Gastrocnemius medialis (tissue), 4 donors: Measurements from ENCODE around the gene RPS6KA1. TPM values are rescaled to one million over a fixed set of nuclear protein-coding genes. Genes with fewer than 3 reads are reported as not detected.

Experiments used
- ATAC-seq, 2 donors: fragments of 150-250 bp; one replicate each; pipeline ENCODE4 v1.9.1; 2016
- DNase-seq, 2 donors: peaks; one replicate each; pipeline ENCODE4 v3.0.0-alpha.2; 2019
- H3K27ac ChIP-seq, 4 donors: fragments of 200-600 bp; sonication (generic); 1 replicate in 1 of 4; 2 replicates in 3 of 4; pipeline ENCODE4 v1.5.1; 2016 to 2018; ENCODE audit warnings: mild to moderate bottlenecking in 2 of 4, moderate library complexity in 1 of 4
- H3K27me3 ChIP-seq, 3 donors: fragments of 200-600 bp; sonication (generic) in 2 of 3; 1 replicate in 1 of 3; 2 replicates in 2 of 3; pipeline versions ENCODE4 v1.5.1 to v1.6.0; 2016 to 2019; ENCODE audit warnings: mild to moderate bottlenecking in 1 of 3, moderate library complexity in 1 of 3
- H3K36me3 ChIP-seq, 2 donors: fragments of 200-600 bp; sonication (generic) in 1 of 2; one replicate each; pipeline ENCODE4 v1.5.1; 2017 to 2018
- H3K4me1 ChIP-seq, 2 donors: fragments of 200-600 bp; sonication (generic) in 1 of 2; one replicate each; pipeline ENCODE4 v1.5.1; 2016 to 2017; ENCODE audit warnings: mild to moderate bottlenecking in 2 of 2
- H3K4me3 ChIP-seq, 4 donors: fragments of 200-600 bp; sonication (generic) in 3 of 4; 1 replicate in 1 of 4; 2 replicates in 3 of 4; pipeline ENCODE4 v1.5.1; 2016 to 2019; ENCODE audit warnings: mild to moderate bottlenecking in 2 of 4
- H3K9me3 ChIP-seq, 3 donors: fragments of 200-600 bp; sonication (generic) in 2 of 3; 1 replicate in 1 of 3; 2 replicates in 2 of 3; pipeline ENCODE4 v1.5.1; 2016 to 2019
- CTCF ChIP-seq, 5 experiments: fragments of 450-650 bp in 3 of 5; fragments of 200-600 bp in 2 of 5; sonication (generic) in 2 of 5; IDR thresholded peaks in 4 of 5; conservative IDR thresholded peaks in 1 of 5; 1 replicate in 4 of 5; 2 replicates in 1 of 5; pipeline ENCODE4 v1.5.1; 2016 to 2019; ENCODE audit warnings: antibody characterized with exemption in 5 of 5, mild to moderate bottlenecking in 3 of 5, moderate library complexity in 3 of 5
- POLR2A ChIP-seq, 2 donors: fragments of 450-650 bp; IDR thresholded peaks; one replicate each; pipeline ENCODE4 v1.6.1; 2017; ENCODE audit warnings: antibody characterized with exemption in 2 of 2, mild to moderate bottlenecking in 2 of 2, moderate library complexity in 2 of 2
- in situ Hi-C, 4 donors: fragments of 200-750 bp; cut with MboI; loops; one replicate each; pipeline versions ENCODE4 v1.15.0 to v1.8.0; 2017; ENCODE audit warnings: low sequenced_read_pairs in 4 of 4
- intact Hi-C: fragments of 100-400 bp; cut with DNase I; formaldehyde crosslinking; loops from one replicate; pipeline ENCODE4 v1.15.1; 2023; ENCODE audit warnings: low total_unique reads
- total RNA-seq, 4 donors: library from RNA; depleted of rRNA; stranded (reverse); fragments of >200 nt; gene quantifications; one replicate each; pipeline versions ENCODE4 v1.1.0 to v1.2.3, GENCODE V29; 2016

The RPS6KA1 gene
- total RNA-seq, 4 donors from 2014 or later, result 1.5 to 3.5 (median 3.0) TPM

GRCh38 chr1:26531651-26532131 lies 2.1 kb downstream of the RPS6KA1 start:
- Histone ChIP-seq H3K9me3 (no peaks in the 10 kb centered on the region), H3K36me3 (no peaks in the 10 kb centered on the region), H3K4me1 (peaks cover 9 to 12% of the 10 kb centered on the region in 2 donors), H3K4me3 (no peak overlapping the region), H3K27me3 (no peaks in the 10 kb centered on the region), H3K27ac (no peak overlapping the region)
- DNase-seq, result no peak
- in situ Hi-C loops, result no loop called here
- TF ChIP-seq CTCF (IDR thresholded peaks at IDR 0.05 in 4 of 5, conservative IDR thresholded peaks at IDR 0.05 in 1 of 5) (no peak), POLR2A (IDR thresholded peaks at IDR 0.05) (no peak)
- intact Hi-C loops, result no loop called here
- ATAC-seq, result no peak

GRCh38 chr1:26533951-26534509 lies 4.5 kb downstream of the RPS6KA1 start:
- Histone ChIP-seq H3K9me3 (no peaks in the 10 kb centered on the region), H3K36me3 (no peaks in the 10 kb centered on the region), H3K4me1 (peaks cover 9 to 15% of the 10 kb centered on the region in 2 donors), H3K4me3 (no peak overlapping the region), H3K27ac (no peak overlapping the region), H3K27me3 (no peaks in the 10 kb centered on the region)
- in situ Hi-C loops, result no loop called here
- DNase-seq, result no peak
- no peak for TF ChIP-seq CTCF (IDR thresholded peaks at IDR 0.05 in 4 of 5, conservative IDR thresholded peaks at IDR 0.05 in 1 of 5)
- no peak for TF ChIP-seq POLR2A (IDR thresholded peaks at IDR 0.05)
- no peak for ATAC-seq
- intact Hi-C loops, result no loop called here

GRCh38 chr1:26535201-26535600 lies 5.6 kb downstream of the RPS6KA1 start:
- Histone ChIP-seq H3K9me3 (no peaks in the 10 kb centered on the region), H3K36me3 (no peaks in the 10 kb centered on the region), H3K27ac (no peak overlapping the region), H3K27me3 (no peaks in the 10 kb centered on the region), H3K4me1 (peaks cover 3 to 10% of the 10 kb centered on the region in 2 donors), H3K4me3 (no peak overlapping the region)
- intact Hi-C loops, result no loop called here
- TF ChIP-seq CTCF (IDR thresholded peaks at IDR 0.05 in 4 of 5, conservative IDR thresholded peaks at IDR 0.05 in 1 of 5), result no peak
- TF ChIP-seq POLR2A (IDR thresholded peaks at IDR 0.05), result no peak
- DNase-seq (no peak), ATAC-seq (no peak)
- in situ Hi-C loops, result no loop called here

GRCh38 chr1:26536081-26536480 lies 6.5 kb downstream of the RPS6KA1 start:
- TF ChIP-seq POLR2A (IDR thresholded peaks at IDR 0.05) (no peak), CTCF (IDR thresholded peaks at IDR 0.05 in 4 of 5, conservative IDR thresholded peaks at IDR 0.05 in 1 of 5) (no peak)
- Histone ChIP-seq H3K27ac (no peak overlapping the region), H3K4me3 (no peak overlapping the region), H3K4me1 (peaks cover 0 to 5% of the 10 kb centered on the region in 2 donors), H3K9me3 (no peaks in the 10 kb centered on the region), H3K36me3 (no peaks in the 10 kb centered on the region), H3K27me3 (no peaks in the 10 kb centered on the region)
- no peak for DNase-seq
- intact Hi-C loops (no loop called here), in situ Hi-C loops (no loop called here)
- ATAC-seq, result no peak

GRCh38 chr1:26536521-26536920 lies 7.0 kb downstream of the RPS6KA1 start:
- in situ Hi-C loops (no loop called here), intact Hi-C loops (no loop called here)
- no peak for DNase-seq
- Histone ChIP-seq H3K27me3 (no peaks in the 10 kb centered on the region), H3K27ac (no peak overlapping the region), H3K4me3 (no peak overlapping the region), H3K36me3 (no peaks in the 10 kb centered on the region), H3K4me1 (peaks cover 0 to 5% of the 10 kb centered on the region in 2 donors), H3K9me3 (no peaks in the 10 kb centered on the region)
- no peak for ATAC-seq
- TF ChIP-seq POLR2A (IDR thresholded peaks at IDR 0.05) (no peak), CTCF (IDR thresholded peaks at IDR 0.05 in 4 of 5, conservative IDR thresholded peaks at IDR 0.05 in 1 of 5) (no peak)
